ENCODE data around the gene ZNF217. TPM values are rescaled to one million over a fixed set of nuclear protein-coding genes. Genes with fewer than 3 reads are reported as not detected.
"Not testable (repeated sequence)": the region's sequence is repeated elsewhere in the genome, so short reads cannot be mapped to it uniquely, and the experiment has no call there.

The ZNF217 gene
- total RNA-seq, 1 donor from 2014 or later = 10.7 TPM

- no peak for DNase-seq (ENCODE audit: low spot score)
- intact Hi-C loops (cut with DNase I) = no loop called here
Observed at GRCh38 chr20:53586640-53587039, 7.0 kb downstream of the ZNF217 start.

- intact Hi-C loops (cut with DNase I); DNase-seq (ENCODE audit: low spot score): not testable (repeated sequence)
Observed at GRCh38 chr20:53585910-53586309, 7.7 kb downstream of the ZNF217 start.

GRCh38 chr20:53585004-53585569 lies 8.6 kb downstream of the ZNF217 start:
- DNase-seq (ENCODE audit: low spot score); intact Hi-C loops (cut with DNase I): not testable (repeated sequence)

- intact Hi-C loops (cut with DNase I) = loop anchor here (5.0 kb wide), 3 partner anchors 153 to 288 kb away; no protein-coding TSS in a partner anchor
Observed at GRCh38 chr20:53584550-53584913, 9.1 kb downstream of the ZNF217 start.

DNA sequence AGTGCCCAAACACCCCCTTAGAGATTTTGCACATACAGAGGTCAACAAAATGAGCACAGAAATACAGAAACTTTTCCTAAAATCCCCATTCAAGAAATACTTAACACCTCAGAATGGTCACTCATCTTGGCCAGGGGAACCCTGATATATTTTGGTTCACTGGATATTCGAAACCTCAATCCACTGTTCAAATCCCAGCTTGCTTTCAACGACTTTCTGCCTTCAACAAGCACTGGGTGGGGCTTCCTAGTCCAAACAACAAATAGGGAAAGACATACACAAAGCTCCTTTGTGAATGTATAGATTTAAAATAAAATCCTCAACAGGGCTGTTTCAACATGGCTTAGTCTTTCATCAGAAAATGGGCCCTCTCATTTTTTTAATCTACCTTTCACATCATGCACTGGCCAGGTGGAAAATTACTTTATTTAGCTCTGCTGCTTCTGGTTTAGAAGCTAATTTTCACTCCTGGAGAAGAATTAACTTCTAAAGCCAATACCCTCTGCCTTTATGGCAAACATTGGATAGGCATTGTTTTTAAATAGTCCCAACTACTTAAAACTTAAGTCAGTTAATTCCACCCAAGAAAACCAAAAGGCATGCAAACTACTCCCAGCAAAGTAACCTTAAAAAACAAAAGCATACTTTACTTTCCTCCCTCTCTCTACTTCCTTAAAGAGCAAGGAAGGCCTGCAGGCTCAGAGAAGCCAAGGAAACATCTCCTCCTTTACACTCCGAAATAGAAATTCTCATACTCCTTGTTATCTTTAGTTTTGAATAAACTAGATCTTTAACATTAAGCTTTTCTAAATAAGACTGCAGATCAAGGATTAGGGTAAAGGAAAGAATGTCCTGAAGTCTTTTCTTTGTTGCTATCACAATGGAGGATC lies 9.7 kb downstream of the ZNF217 start:
- DNase-seq (ENCODE audit: low spot score) = not testable (repeated sequence)
- intact Hi-C loops (cut with DNase I) = loop anchor here (5.0 kb wide), 3 partner anchors 153 to 288 kb away; no protein-coding TSS in a partner anchor

More at GRCh38 chr20:53584550-53584913, 9.1 kb downstream of the ZNF217 start:
- not testable (repeated sequence) for DNase-seq (ENCODE audit: low spot score)

GRCh38 chr20:53582574-53583351 lies 10.9 kb downstream of the ZNF217 start:
- no peak for DNase-seq (ENCODE audit: low spot score)
- intact Hi-C loops (cut with DNase I) = loop anchor here (5.0 kb wide), 3 partner anchors 155 to 290 kb away; no protein-coding TSS in a partner anchor

- no peak for DNase-seq (ENCODE audit: low spot score)
- intact Hi-C loops (cut with DNase I) = loop anchor here (5.0 kb wide), 3 partner anchors 155 to 290 kb away; no protein-coding TSS in a partner anchor
Observed at GRCh38 chr20:53582251-53582570, 11.4 kb downstream of the ZNF217 start.

- intact Hi-C loops (cut with DNase I) = loop anchor here (2.0 to 5.0 kb wide), 4 partner anchors 156 to 359 kb away; no protein-coding TSS in a partner anchor
- DNase-seq (ENCODE audit: low spot score) = no peak
Observed at GRCh38 chr20:53581444-53582250, 12.0 kb downstream of the ZNF217 start.

GRCh38 chr20:53580376-53581111 lies 13.1 kb downstream of the ZNF217 start:
- no peak for DNase-seq (ENCODE audit: low spot score)
- intact Hi-C loops (cut with DNase I) = loop anchor here (2.0 to 5.0 kb wide), 4 partner anchors 157 to 360 kb away; no protein-coding TSS in a partner anchor

- DNase-seq (ENCODE audit: low spot score) = no peak
- intact Hi-C loops (cut with DNase I) = loop anchor here (1.0 to 5.0 kb wide), 7 partner anchors 43 to 483 kb away; no protein-coding TSS in a partner anchor
Observed at GRCh38 chr20:53579581-53580375, 13.9 kb downstream of the ZNF217 start.

DNA sequence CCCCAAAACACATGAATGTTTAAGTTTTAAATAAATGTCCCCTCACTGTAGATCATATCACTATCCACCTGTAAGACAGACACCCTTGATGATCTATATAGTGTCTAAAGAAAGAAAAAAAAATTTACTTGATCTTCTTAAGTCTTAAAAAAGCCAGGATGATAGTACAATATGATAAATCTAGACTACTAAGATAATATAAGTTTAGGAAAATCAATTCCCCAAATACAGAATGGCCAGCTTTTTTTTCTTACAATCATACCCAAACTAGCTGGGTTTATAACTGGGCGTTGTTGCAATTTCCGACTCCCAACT lies 14.4 kb downstream of the ZNF217 start:
- intact Hi-C loops (cut with DNase I) = loop anchor here (1.0 to 5.0 kb wide), 3 partner anchors 43 to 483 kb away; no protein-coding TSS in a partner anchor
- DNase-seq (ENCODE audit: low spot score) = no peak

DNA sequence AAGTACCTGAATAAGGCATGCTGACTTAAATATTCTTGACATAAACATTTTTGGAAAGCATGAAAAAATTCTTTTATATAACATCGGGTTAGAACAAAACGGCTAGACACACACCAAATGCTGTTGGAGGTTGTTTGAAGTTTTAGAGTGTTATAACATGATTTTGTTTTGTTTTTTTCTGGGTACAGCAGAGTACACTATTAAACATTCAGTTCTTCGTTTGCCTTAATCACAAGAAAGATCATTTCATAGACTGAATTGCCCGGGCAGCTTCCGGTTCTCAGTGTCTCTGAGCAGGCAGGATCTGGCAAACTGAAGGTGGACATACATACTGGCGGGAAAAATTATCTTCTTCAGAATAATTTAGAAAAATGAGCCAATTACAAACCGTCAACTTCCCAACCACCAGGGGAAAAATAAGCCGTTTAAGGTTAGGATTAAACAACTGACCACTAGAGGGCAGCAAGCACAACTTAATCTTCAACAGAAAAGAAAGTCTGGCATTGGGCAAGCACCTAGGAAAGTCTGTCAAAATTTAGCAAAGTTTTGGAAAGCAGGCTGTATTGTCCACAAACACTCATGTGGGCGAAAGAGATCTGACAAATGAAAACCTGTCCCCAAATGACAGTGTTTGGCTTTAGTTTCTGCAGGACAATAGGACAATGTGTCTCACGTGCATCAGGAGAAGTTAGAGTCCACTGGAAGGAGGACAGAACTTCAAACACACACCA lies 15.0 kb downstream of the ZNF217 start:
- intact Hi-C loops (cut with DNase I) = loop anchor here (1.0 to 5.0 kb wide), 3 partner anchors 44 to 484 kb away; no protein-coding TSS in a partner anchor
- DNase-seq (ENCODE audit: low spot score) = no peak

DNA sequence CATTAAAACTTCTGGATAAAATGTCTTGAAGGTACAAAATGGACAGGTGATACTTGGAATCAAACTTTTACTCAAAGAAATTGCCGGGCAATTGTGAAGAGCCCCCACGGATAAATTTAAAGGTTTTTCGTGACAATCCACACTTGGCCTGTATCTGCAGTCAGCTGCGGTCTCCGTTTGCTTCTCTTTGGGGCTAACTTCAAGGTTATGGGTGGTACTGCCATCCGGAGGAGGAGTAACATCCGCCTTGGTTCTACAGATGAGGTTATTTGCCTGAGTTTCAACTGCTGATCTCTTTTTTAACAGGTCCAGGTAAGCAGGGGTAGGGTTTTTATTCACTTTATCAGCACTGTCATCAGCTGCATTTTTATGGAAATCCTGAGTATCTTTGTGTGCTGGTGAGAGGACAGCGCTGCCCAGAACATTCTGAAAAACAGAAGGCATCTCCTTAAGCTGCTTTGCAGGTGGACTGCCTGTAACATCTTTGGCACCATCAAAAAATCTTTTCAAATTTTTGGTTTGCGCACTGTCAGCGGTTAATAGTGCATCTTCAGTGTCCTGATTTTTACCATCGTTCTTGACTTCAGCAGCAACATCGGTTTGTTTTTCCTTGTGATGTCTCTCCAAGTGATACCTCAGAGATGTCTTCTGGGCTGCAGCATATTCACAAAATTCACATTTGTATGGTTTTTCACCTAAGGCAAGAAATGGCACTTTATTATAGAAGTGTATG lies 16.9 kb downstream of the ZNF217 start:
- no peak for DNase-seq (ENCODE audit: low spot score)
- intact Hi-C loops (cut with DNase I) = loop anchor here (5.0 kb wide), 2 partner anchors 46 to 486 kb away; no protein-coding TSS in a partner anchor

- intact Hi-C loops (cut with DNase I) = loop anchor here (5.0 kb wide), 2 partner anchors 46 to 486 kb away; no protein-coding TSS in a partner anchor
Observed at GRCh38 chr20:53576195-53576580, 17.5 kb downstream of the ZNF217 start.

DNA sequence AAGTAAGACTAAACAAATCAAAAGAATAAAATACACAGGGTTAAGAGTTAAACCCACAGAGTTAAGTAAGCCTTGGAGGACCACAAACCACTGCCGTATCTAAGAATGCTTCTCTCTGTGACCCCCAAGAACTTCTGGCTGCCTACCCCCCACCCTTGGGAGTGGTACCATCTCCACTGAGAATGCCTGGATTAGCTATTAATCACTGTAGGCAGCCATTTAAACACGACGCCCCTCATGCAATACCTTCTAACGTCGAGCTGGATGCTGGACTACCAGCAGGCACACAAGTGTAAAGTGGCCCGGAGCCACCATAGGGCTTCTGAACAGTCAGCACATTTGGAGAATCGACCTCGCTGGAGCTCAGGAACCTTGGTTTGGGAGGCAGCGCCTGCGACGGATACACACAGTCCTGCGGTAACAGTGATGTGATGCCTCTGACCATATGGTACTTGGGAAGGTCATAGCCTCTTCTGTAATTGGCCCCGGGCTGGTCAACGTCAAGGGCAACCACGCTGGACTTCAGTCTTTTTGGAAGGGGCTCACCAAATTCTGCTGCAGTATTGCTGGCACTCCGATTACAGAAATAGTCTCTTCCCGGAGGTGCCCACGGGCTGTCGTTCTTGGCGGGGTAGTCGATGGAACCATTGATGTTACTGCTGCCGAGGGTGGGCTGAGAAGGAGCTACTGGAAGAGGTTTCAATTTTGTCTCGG lies 18.0 kb downstream of the ZNF217 start:
- intact Hi-C loops (cut with DNase I) = loop anchor here (5.0 kb wide), 2 partner anchors 47 to 487 kb away; no protein-coding TSS in a partner anchor
- DNase-seq (ENCODE audit: low spot score) = no peak

More at GRCh38 chr20:53576195-53576580, 17.5 kb downstream of the ZNF217 start:
- DNase-seq (ENCODE audit: low spot score) = no peak

All from cardiac septum (tissue), 1 donor.